ENCODE results near the gene ZNF14. TPM values are rescaled to one million over a fixed set of nuclear protein-coding genes. Genes with fewer than 3 reads are reported as not detected.

ZNF14 gene
- total and polyA plus RNA-seq, 2 of the 13 experiments (the other 11 are each of a cell fraction or from before 2014, with no cell fraction given), result 1.9 to 6.2 TPM

GRCh38 chr19:19732579-19733501, at the start of gene ZNF14 (continued):
- TF ChIP-seq HMGXB3 (CRISPR knock-in tag; IDR thresholded peaks at IDR 0.05; ENCODE audit: borderline replicate concordance) (peak; percentile 96), ELF1 (CRISPR knock-in tag; IDR thresholded peaks at IDR 0.05) (peak; percentile 80), ZNF614 (CRISPR knock-in tag; IDR thresholded peaks at IDR 0.05; ENCODE audit: borderline replicate concordance) (no peak; the same call in 1 of the 2 replicates), POLR2G (IDR thresholded peaks at IDR 0.05; ENCODE audit: low read depth, low read length) (peak; percentile 93), HDAC1 (CRISPR knock-in tag; IDR thresholded peaks at IDR 0.05) (peak; percentile 81), BCL3 (CRISPR knock-in tag; IDR thresholded peaks at IDR 0.05) (peak; percentile 75; the same call in 1 of the 2 replicates), ZNF121 (CRISPR knock-in tag; IDR thresholded peaks at IDR 0.05) (0 out of 2 replicates have a peak, but pooled peaks have one; percentile 3), ZNF619 (CRISPR knock-in tag; IDR thresholded peaks at IDR 0.05) (peak; percentile 68; the same call in 1 of the 2 replicates), RFXAP (CRISPR knock-in tag; IDR thresholded peaks at IDR 0.05; ENCODE audit: borderline replicate concordance) (peak; percentile 43), MAFG (CRISPR knock-in tag; IDR thresholded peaks at IDR 0.05) (no peak), EHMT2 (IDR thresholded peaks at IDR 0.05; ENCODE audit: borderline replicate concordance, low read depth, low read length) (0 out of 2 replicates have a peak, but pooled peaks have one; percentile 26), NFYB (CRISPR knock-in tag; IDR thresholded peaks at IDR 0.05) (peak; percentile 79), ZNF276 (CRISPR knock-in tag; IDR thresholded peaks at IDR 0.05; ENCODE audit: low read depth) (peak; percentile 68; the same call in 1 of the 2 replicates), ZSCAN31 (CRISPR knock-in tag; IDR thresholded peaks at IDR 0.05; ENCODE audit: low read depth) (0 out of 2 replicates have a peak, but pooled peaks have one; percentile 41), IRF2 (CRISPR knock-in tag; IDR thresholded peaks at IDR 0.05) (peak; percentile 60), TCF7L2 (IDR thresholded peaks at IDR 0.05; ENCODE audit: low read depth, low read length) (no peak), ZBTB42 (CRISPR knock-in tag; IDR thresholded peaks at IDR 0.05) (no peak), ZNF770 (CRISPR knock-in tag; IDR thresholded peaks at IDR 0.05) (no peak), ZFY (CRISPR knock-in tag; IDR thresholded peaks at IDR 0.05) (peak; percentile 93)
